Kasumi-1 (cell line): ENCODE measurements around the gene GAS7.
A peak's percentile ranks its signal among the peaks of the same experiment; 100 is the strongest.

Experiments
- DNase-seq, 2 experiments: peaks; one replicate each; lab custom pipeline; 2025; lab: John Stamatoyannopoulos, UW

Gene GAS7

GRCh38 chr17:10200016-10200415, 1.6 kb upstream of the GAS7 start:
- no peak for DNase-seq

- DNase-seq, result no peak
These were observed 491 bp downstream of the GAS7 start for GRCh38 chr17:10197721-10198508.

DNA sequence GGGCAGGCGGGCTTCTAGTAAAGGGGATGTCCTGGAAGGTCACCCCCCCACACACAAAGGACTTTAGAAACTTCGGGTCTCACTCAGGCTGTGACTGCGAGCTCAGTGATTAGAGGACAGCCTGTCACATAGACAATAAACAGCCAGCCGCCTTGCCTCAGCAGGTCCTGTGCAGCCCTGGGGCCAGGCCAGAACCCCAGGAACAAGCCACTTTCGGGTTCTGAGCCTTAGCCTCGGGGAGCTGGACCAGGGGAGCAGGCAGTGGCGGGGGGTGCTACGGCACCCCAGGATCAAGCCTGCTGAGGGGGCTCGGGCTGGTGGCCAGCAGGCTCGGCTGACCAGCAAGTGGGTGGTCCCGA, 1.1 kb downstream of the GAS7 start:
- DNase-seq, result no peak

- no peak for DNase-seq
These were observed 1.5 kb downstream of the GAS7 start for GRCh38 chr17:10196941-10197340.

GRCh38 chr17:10196384-10196895, 2.0 kb downstream of the GAS7 start:
- DNase-seq, result no peak

DNA sequence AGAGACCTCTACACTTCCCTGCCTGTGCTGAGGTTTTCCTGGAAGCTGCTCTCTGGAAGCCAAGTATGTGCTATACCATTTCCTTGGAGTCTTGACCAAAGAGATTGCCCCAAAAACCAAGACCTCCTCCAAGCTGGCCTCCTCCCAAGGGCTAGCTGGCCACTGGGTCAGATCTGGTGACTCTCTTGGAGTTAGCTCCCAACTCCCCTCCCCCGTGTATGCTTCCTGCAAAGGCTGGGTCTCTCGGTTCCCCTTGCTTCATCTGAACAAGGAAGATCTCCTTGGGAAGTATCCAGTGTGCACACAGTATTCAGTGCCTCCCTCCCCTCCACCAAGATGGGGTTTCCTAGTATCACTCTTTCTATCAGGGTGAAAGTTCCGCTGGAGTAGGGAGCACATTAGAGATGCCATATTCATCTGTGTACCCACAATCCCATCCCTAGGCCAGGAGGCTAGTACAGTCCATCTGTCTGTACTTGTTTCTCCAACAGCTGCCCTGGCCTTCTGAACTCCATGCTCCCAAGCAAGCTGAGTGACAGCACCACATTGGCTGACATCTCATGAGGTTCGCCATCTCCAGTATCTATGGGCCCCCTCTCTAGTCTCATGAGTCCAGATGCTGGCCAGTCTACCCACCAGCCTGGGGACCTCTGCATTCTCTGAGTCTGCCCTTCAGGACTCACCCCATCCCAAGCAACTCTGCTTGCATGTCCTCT, 3.2 kb downstream of the GAS7 start:
- no peak for DNase-seq

DNA sequence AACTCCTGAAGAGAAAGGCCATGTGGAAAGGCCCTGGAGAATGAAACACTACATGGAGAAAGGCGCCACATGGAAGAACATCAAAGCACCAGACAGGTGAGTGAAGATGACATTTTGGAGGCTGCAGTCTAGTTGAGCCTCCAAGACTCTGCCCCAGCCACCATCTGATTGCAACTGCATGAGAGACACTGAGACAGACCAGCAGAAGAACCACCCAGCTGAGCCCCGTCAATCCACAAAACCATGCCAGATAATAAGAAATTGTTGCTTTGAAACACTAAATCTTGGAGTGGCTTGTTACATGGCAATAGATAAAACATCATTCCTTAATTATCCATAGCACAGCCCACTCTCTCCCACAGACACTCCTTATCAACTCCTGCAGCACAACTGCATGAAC, 4.8 kb downstream of the GAS7 start:
- no peak for DNase-seq

DNA sequence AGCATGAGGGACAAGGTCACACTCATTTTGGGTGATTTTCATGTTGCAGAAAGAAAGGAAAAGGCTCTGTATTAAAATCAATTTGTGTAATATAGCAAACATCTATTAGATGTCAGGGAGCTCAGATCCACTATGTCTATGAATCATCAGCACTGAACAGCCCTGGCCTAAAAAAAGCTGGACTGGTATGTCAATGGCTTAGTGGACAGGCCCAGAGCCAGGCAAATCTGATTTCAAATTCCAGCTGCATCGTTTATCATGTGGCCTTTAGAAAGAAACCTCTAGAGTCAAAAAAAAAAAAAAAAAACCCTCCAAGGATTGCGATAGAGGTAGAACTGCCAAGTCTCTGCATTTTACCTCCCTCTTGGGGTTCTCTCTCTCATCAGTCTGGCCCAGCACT, 5.4 kb downstream of the GAS7 start:
- no peak for DNase-seq

- DNase-seq, result no peak
These were observed 5.9 kb downstream of the GAS7 start for GRCh38 chr17:10192461-10192860.

DNA sequence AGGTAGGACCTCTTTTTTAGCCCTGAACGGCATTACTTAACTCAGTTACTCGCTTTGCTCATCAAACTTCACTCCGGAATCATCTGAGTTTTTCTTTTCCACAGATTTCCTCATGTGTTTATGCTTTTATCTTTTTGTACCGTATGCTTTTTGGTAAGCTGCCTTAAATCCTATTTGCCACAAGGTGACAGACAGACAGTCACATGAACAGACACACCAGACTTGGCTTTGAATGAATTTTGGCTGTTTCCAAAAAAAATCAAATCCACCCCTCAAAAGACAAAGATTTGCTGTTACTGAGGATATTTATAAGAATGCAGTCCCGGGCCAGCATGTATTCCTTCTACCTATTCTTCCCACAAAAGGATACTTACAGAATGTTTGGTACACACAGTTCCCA, 10.9 kb downstream of the GAS7 start:
- DNase-seq, result no peak

- DNase-seq, result no peak
These were observed 11.5 kb downstream of the GAS7 start for GRCh38 chr17:10186771-10187410.

DNA sequence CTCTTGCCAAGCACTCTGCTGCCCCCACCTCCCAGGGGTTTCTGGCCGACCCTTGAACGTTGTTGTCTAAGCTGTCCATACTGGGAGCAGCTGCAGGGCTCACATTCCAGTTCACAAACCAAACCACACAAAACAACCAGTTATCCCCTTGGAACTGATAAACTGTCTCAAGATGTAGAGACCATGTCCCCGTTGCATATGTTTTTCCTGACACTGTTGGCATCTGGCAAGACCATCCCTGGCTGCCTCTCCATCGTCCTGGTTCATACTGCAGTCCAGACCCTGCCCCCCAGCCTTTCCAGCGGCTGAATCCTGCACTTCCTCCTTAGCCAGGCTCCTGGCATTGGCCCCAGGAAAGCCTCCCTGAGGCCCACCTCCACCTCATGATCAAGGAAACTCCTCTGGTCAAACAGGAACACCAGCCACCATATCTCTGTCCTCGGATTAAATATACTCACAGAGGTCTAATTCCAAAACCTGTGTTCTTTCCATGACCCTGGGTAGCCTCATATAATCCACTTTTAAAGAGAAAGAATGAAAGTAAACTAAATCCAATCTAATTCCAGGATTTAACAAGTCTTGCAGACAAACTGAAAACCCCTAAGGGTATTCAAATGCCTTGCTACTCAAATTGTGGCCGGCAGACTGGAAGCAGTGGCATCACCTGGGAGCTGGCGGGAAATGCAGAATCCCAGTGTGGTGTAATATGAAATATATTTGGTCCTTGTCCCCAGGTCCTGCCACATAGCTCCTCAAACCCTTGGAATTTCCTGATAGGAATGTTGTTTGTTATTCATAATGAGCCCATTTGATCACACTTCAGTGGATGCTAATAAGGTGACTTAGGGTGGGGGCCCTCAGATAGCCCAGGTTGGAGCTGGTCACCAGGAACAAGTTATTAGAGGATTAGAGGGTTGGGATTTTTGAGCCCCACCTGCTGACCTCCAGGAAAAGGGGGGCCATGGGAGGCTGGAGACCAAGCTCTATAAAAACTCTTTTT, 14.2 kb downstream of the GAS7 start:
- DNase-seq, result no peak

GRCh38 chr17:10182785-10183184, 15.6 kb downstream of the GAS7 start:
- DNase-seq, result no peak

GRCh38 chr17:10178506-10178991, 19.9 kb downstream of the GAS7 start:
- no peak for DNase-seq

GRCh38 chr17:10177913-10178505, 20.4 kb downstream of the GAS7 start:
- DNase-seq, result no peak

- no peak for DNase-seq
These were observed 21.1 kb downstream of the GAS7 start for GRCh38 chr17:10177131-10177912.

- DNase-seq, result no peak
These were observed 24.5 kb downstream of the GAS7 start for GRCh38 chr17:10173913-10174312.

GRCh38 chr17:10172778-10173177, 25.6 kb downstream of the GAS7 start:
- no peak for DNase-seq

GRCh38 chr17:10172241-10172741, 26.1 kb downstream of the GAS7 start:
- DNase-seq, result peak; percentile 20 to 53

GRCh38 chr17:10171581-10171981, 26.8 kb downstream of the GAS7 start:
- DNase-seq, result peak in 1 of 2 experiments; percentile 1
